ENCODE measurements around the gene TARM1.
A peak's percentile ranks its signal among the peaks of the same experiment; 100 is the strongest.

The TARM1 gene

GRCh38 chr19:54030895-54031586, 50.1 kb downstream of the TARM1 start:
- DNase-seq (ENCODE audit: low read depth), result no peak

GRCh38 chr19:54029930-54030490, 51.2 kb downstream of the TARM1 start:
- DNase-seq (ENCODE audit: low read depth), result peak; percentile 10

- DNase-seq (ENCODE audit: low read depth), result no peak
Observed at GRCh38 chr19:54029301-54029700, 51.9 kb downstream of the TARM1 start.

GRCh38 chr19:54026656-54027055, 54.5 kb downstream of the TARM1 start:
- no peak for DNase-seq (ENCODE audit: low read depth)

GRCh38 chr19:54024660-54025059, 56.5 kb downstream of the TARM1 start:
- DNase-seq (ENCODE audit: low read depth), result no peak

- no peak for DNase-seq (ENCODE audit: low read depth)
Observed at GRCh38 chr19:54023191-54023590, 58.0 kb downstream of the TARM1 start.

GRCh38 chr19:54021932-54022331, 59.2 kb downstream of the TARM1 start:
- no peak for DNase-seq (ENCODE audit: low read depth)

- no peak for DNase-seq (ENCODE audit: low read depth)
Observed at GRCh38 chr19:54021363-54021762, 59.8 kb downstream of the TARM1 start.

All from stimulated activated CD8-positive, alpha-beta memory T cell treated with anti-CD3 and anti-CD28 coated beads, Interleukin-15, amount 100 ng/mL, for 24 hours (primary cell).